Lung (tissue), 12 donors: ENCODE measurements around the gene TBC1D4. TPM values are rescaled to one million over a fixed set of nuclear protein-coding genes. Genes with fewer than 3 reads are reported as not detected.

Experiments
- ATAC-seq: fragments of 200-7000 bp; cut with Tn5 transposase; one replicate; pipeline ENCODE4 v1.9.1; 2020; ENCODE audit warnings: moderate number of reproducible peaks; ENCODE audit not compliant: insufficient read depth, low FRiP score
- DNase-seq, 3 donors: peaks; one replicate each; pipeline ENCODE4 v3.0.0-alpha.2; 2013 to 2017
- H3K27ac ChIP-seq, 2 donors: one replicate each; pipeline ENCODE4 v1.5.1; 2013; ENCODE audit warnings: mild to moderate bottlenecking in 2 of 2, moderate library complexity in 2 of 2, control low read depth in 1 of 2, inconsistent platforms in 1 of 2, low read depth in 1 of 2, low read length in 1 of 2
- H3K27me3 ChIP-seq, 3 donors: one replicate each; pipeline ENCODE4 v1.5.1; 2013; ENCODE audit warnings: low read length in 2 of 3; ENCODE audit not compliant: control insufficient read depth in 3 of 3, insufficient read depth in 3 of 3
- H3K36me3 ChIP-seq, 4 donors: one replicate each; pipeline ENCODE4 v1.5.1; 2013; ENCODE audit warnings: low read length in 4 of 4, mild to moderate bottlenecking in 1 of 4, moderate library complexity in 1 of 4; ENCODE audit not compliant: control insufficient read depth in 4 of 4, insufficient read depth in 4 of 4
- H3K4me1 ChIP-seq, 5 donors: one replicate each; pipeline ENCODE4 v1.5.1; 2013; ENCODE audit warnings: low read length in 5 of 5, mild to moderate bottlenecking in 2 of 5, moderate library complexity in 1 of 5; ENCODE audit not compliant: control insufficient read depth in 5 of 5, insufficient read depth in 5 of 5
- H3K4me3 ChIP-seq: one replicate; pipeline ENCODE4 v1.5.1; 2013; ENCODE audit warnings: mild to moderate bottlenecking, control low read depth, moderate library complexity
- H3K9ac ChIP-seq, 2 donors: one replicate each; pipeline ENCODE4 v1.5.1; 2013; ENCODE audit warnings: low read length in 2 of 2, control low read depth in 1 of 2; ENCODE audit not compliant: insufficient read depth in 1 of 2
- H3K9me3 ChIP-seq, 4 donors: one replicate each; pipeline ENCODE4 v1.5.1; 2013; ENCODE audit warnings: low read length in 3 of 4, mild to moderate bottlenecking in 1 of 4, moderate library complexity in 1 of 4; ENCODE audit not compliant: control insufficient read depth in 4 of 4, insufficient read depth in 3 of 4
- WGBS, 2 donors: extraction: QIAGEN DNeasy Blood & Tissue Kit; methylation state at CpG; one replicate each; pipeline ENCODE4 v1.1.7; 2013; 5-methylcytosine and 5-hydroxymethylcytosine counted together
- polyA plus RNA-seq, 2 donors: library from polyadenylated mRNA; stranded (reverse); fragments of 200-250 nt; gene quantifications; one replicate each; pipeline ENCODE4 v1.2.1, GENCODE V29; 2013
- total RNA-seq, 2 donors: library from RNA; depleted of rRNA in 1 of 2; stranded (reverse); fragments of >200 nt in 1 of 2; gene quantifications; one replicate each; pipeline ENCODE4 v1.2.1, GENCODE V29; 2014 to 2021
- TF ChIP-seq, protein P1 (sequence below): IDR thresholded peaks from 2 replicates; pipeline ENCODE4 v1.5.1; 2012; ENCODE audit warnings: mild to moderate bottlenecking; ENCODE audit errors: control extremely low read depth, extremely low read depth
- donor health status: control.
- donor health status: control.
- donor health status: Bipolar disorder and iron deficiency.
- donor health status: healthy.
- donor health status: DM: yes; HTN: yes; CAD: no.

TBC1D4 gene
- total and polyA plus RNA-seq, 4 donors, result 4.3 to 26.4 (median 14.0) TPM

DNA sequence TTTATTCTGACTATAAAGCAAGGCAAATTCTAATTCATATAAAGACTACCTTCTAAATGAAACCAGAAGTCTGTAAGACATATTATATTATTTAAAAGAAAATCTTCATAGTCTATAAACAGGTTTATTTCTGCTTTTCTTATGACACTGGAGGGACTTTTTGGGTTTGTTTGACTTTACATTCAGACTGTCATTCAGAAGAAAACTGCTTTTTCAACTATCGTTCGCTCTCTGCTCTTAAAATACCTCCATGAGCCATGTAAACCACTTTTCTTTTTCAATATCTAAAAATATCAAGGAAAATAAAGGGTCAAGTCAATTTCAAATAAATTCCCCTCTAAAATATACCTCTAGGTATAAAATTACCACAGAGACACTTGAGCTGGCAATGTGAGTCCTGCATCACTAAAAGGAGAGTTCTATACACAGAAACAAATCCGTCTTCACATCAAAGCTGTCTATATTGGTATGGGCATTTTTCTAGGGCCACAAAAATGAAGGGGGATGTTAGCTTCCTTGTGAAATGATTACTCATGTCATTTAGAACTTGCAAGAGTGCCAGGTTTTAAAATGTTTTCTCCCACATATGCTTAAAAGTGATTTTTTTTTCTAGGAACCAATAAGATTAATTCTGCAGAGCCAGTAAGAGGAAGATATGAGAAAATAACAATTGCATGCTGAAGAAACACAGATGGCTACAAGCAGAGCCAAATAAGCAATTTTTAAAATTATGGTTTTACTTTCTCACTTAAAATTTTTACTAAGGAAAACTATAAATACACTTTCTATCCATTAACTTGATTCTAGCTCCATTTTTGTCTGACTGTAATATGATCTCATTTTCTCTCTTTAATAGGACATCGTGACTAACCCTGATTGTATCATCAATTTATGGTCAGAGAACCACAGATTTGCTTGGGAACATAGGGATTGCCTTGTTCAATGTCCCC, 181.8 kb downstream of the TBC1D4 start:
- H3K27ac ChIP-seq, result no peak overlapping the region
- peak overlapping the region in 1 of 2 donors; percentile 26 for H3K9ac ChIP-seq
- DNase-seq (peak in 2 of 3 donors; percentile 31 to 45), ATAC-seq (no peak)
- H3K27me3 ChIP-seq, result no peaks in the 10 kb centered on the region
- WGBS, 2 donors, result 81 to 89% methylated on average over 4 of the region's 4 CpGs
- H3K9me3 ChIP-seq, result no peaks in the 10 kb centered on the region
- no peak overlapping the region for H3K4me3 ChIP-seq
- H3K36me3 ChIP-seq, result peaks cover 0 to 10% (median 3%) of the 10 kb centered on the region in 4 donors
- peaks cover 0 to 60% (median 8%) of the 10 kb centered on the region in 5 donors for H3K4me1 ChIP-seq
- TF ChIP-seq, protein P1, sequence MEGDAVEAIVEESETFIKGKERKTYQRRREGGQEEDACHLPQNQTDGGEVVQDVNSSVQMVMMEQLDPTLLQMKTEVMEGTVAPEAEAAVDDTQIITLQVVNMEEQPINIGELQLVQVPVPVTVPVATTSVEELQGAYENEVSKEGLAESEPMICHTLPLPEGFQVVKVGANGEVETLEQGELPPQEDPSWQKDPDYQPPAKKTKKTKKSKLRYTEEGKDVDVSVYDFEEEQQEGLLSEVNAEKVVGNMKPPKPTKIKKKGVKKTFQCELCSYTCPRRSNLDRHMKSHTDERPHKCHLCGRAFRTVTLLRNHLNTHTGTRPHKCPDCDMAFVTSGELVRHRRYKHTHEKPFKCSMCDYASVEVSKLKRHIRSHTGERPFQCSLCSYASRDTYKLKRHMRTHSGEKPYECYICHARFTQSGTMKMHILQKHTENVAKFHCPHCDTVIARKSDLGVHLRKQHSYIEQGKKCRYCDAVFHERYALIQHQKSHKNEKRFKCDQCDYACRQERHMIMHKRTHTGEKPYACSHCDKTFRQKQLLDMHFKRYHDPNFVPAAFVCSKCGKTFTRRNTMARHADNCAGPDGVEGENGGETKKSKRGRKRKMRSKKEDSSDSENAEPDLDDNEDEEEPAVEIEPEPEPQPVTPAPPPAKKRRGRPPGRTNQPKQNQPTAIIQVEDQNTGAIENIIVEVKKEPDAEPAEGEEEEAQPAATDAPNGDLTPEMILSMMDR, result no peak

DNA sequence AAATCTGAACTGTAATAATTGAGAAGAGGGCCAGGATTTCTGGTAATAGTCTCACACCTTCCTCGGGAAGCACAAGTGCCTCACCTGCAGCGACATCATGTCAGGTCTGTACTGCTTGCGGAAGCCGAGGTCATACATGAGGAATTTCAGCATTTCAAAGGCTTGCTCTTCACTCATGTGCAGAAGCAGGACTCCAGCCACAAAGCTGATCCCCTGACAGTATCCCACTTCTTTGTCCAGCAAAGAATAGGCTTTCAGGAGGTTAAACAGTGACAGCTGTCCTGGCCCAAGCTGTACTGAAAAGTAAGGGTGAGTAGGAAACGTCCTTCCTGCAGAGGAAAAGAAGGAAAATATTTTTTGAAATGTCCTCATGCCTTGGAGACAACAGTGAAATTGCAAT, 182.7 kb downstream of the TBC1D4 start:
- H3K4me1 ChIP-seq, result peaks cover 0 to 54% (median 8%) of the 10 kb centered on the region in 5 donors
- H3K27ac ChIP-seq, result no peak overlapping the region
- 79 to 93% methylated on average over 5 of the region's 5 CpGs for WGBS, 2 donors
- no peaks in the 10 kb centered on the region for H3K27me3 ChIP-seq
- no peak for ATAC-seq
- peaks cover 0 to 10% (median 5%) of the 10 kb centered on the region in 4 donors for H3K36me3 ChIP-seq
- TF ChIP-seq, protein P1, result no peak
- no peaks in the 10 kb centered on the region for H3K9me3 ChIP-seq
- H3K9ac ChIP-seq, result no peak overlapping the region
- no peak for DNase-seq
- H3K4me3 ChIP-seq, result no peak overlapping the region

DNA sequence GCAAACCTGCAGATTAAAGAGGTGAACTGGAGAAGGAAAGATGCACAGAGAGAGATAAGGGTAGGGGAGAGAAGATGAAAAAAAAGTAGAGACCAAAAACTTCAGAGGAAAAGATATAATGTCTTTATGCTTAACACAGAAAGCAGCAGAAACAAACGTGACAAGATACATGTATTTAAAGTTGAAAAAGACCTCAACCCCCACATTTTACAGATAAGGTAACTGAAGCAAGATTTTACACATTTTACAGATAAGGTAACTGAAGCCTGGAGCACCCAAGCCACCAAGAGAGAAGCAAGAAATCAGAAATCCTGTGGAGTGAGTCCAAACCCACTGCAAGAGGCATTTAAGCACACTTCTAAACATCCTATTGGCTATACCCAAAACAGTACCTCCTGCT, 185.3 kb downstream of the TBC1D4 start:
- Histone ChIP-seq H3K36me3 (peaks cover 0 to 7% (median 5%) of the 10 kb centered on the region in 4 donors), H3K4me3 (no peak overlapping the region), H3K9me3 (no peaks in the 10 kb centered on the region), H3K4me1 (peaks cover 0 to 34% (median 3%) of the 10 kb centered on the region in 5 donors), H3K27ac (no peak overlapping the region), H3K27me3 (no peaks in the 10 kb centered on the region), H3K9ac (no peak overlapping the region)
- ATAC-seq, result no peak
- TF ChIP-seq, protein P1, result no peak
- DNase-seq, result no peak
- WGBS, 2 donors, result 39 to 54% methylated on average over 1 of the region's 1 CpG
